Activated CD4-positive, alpha-beta T cell treated with anti-CD3 and anti-CD28 coated beads for 36 hours (primary cell): ENCODE measurements around the gene C4A. TPM values are rescaled to one million over a fixed set of nuclear protein-coding genes. Genes with fewer than 3 reads are reported as not detected.
A peak's percentile ranks its signal among the peaks of the same experiment; 100 is the strongest.
"Not testable (repeated sequence)": the region's sequence is repeated elsewhere in the genome, so short reads cannot be mapped to it uniquely, and the experiment has no call there.

ENCODE experiments used
- ATAC-seq: fragments of 200-7000 bp; cut with Tn5 transposase; one replicate; pipeline ENCODE4 v1.10.0; 2021; ENCODE audit warnings: mild to moderate bottlenecking, moderate library complexity
- CTCF ChIA-PET: fragments of 350-600 bp; sonication (Branson Sonifier 250); formaldehyde crosslinking; loops from one replicate; lab custom pipeline; 2021; ENCODE audit warnings: antibody characterized with exemption; lab: Charles Lee
- POLR2A ChIA-PET: fragments of 350-600 bp; sonication (Branson Sonifier 250); formaldehyde crosslinking; loops from one replicate; lab custom pipeline; 2021; ENCODE audit warnings: antibody characterized with exemption, inconsistent platforms; lab: Charles Lee
- DNase-seq: peaks from one replicate; pipeline ENCODE4 v3.0.0-alpha.2; 2020
- H3K27ac Mint-ChIP-seq: one replicate; pipeline ENCODE4 v1.8.0; 2021; ENCODE audit warnings: mixed read lengths
- H3K27me3 Mint-ChIP-seq: one replicate; pipeline ENCODE4 v1.8.0; 2021; ENCODE audit warnings: mixed read lengths
- H3K36me3 Mint-ChIP-seq: one replicate; pipeline ENCODE4 v1.8.0; 2021; ENCODE audit warnings: low read depth, mixed read lengths
- H3K4me1 Mint-ChIP-seq: one replicate; pipeline ENCODE4 v1.8.0; 2021; ENCODE audit warnings: mixed read lengths
- H3K4me3 Mint-ChIP-seq: one replicate; pipeline ENCODE4 v1.8.0; 2021; ENCODE audit warnings: mild to moderate bottlenecking, moderate library complexity, mixed read lengths
- H3K9me3 Mint-ChIP-seq: one replicate; pipeline ENCODE4 v1.8.0; 2021; ENCODE audit warnings: low read depth, mixed read lengths
- intact Hi-C, 2 experiments: fragments of 100-400 bp; cut with DNase I in 1 of 2; cut with micrococcal nuclease in 1 of 2; formaldehyde crosslinking; loops; one replicate each; pipeline versions ENCODE4 v1.14.2 to v1.15.1; 2022 to 2024; cut with DNase I, micrococcal nuclease
- total RNA-seq, 2 experiments: library from RNA; stranded (reverse); gene quantifications; one replicate each; pipeline ENCODE4 v1.2.3, GENCODE V29; 2021

The C4A gene
- total RNA-seq, 2 experiments from 2014 or later: 3.4 to 3.9 TPM

DNA sequence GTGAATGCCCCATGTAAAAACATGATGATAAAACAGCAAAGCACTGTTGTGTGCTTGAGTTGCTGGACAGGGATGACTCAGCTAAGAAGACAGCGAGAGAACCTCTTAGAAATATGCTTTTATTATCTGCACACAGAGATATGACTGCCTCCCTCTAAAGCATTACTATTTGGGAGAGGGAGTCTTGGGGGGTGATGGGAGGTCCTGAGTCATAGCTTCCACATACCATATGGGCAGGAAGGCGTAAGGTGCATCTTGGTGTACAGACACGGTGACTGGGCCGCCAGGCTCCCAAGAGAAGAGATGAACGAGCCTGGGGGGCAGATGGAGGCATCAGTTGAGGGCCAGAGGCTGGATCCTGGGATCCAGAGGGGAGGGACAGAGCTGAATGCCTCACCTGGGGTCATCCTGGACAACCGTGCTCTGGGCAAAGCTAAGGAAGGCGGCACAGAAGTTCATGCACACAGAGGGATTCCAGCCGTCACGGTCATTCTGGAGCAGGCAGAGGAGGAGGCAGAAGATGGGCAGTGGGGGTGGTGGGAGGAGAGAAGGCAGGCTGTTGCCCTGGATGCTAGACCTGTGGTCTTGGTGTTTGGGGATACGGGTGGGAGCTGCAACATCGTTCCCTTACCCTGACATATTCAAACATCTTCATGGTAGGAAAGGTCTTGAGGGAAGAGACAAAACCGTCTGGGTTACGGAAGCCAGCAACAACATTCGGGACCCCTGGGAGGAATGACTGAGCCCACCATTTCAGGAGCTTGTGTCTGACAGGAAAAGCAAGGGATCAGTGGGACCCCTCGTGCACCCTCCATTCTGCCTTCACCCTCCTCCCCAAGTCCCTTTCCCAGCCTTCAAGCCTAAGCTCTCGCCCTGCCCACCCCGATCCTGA, 11.9 kb upstream of the C4A start:
- H3K4me3 Mint-ChIP-seq: peak overlapping the region; percentile 96
- no peaks in the 10 kb centered on the region for H3K9me3 Mint-ChIP-seq
- POLR2A ChIA-PET: interaction anchor here (1.8 kb wide), 1 partner anchor 11 kb away, joined by 9 read pairs; the partner anchor contains the start of genes NELFE and SKIC2
- DNase-seq (no peak), ATAC-seq (no peak)
- CTCF ChIA-PET: interaction anchor here (0.6 to 1.5 kb wide), 3 partner anchors 10 to 18 kb away, joined by 3 to 4 read pairs (median 3); no protein-coding TSS in a partner anchor
- no peaks in the 10 kb centered on the region for H3K27me3 Mint-ChIP-seq
- peaks cover 38% of the 10 kb centered on the region for H3K36me3 Mint-ChIP-seq
- H3K4me1 Mint-ChIP-seq: peaks cover 43% of the 10 kb centered on the region
- peak overlapping the region; percentile 81 for H3K27ac Mint-ChIP-seq
- intact Hi-C loops: loop anchor here (10.0 kb wide), 4 partner anchors 225 to 1305 kb away; partner anchors contain the start of genes B3GALT4 (in 1 of the 2), GPSM3 (in 1 of the 2), HSD17B8 (in 1 of the 2) and PBX2 (in 1 of the 2)

GRCh38 chr6:31970604-31971271, 11.1 kb upstream of the C4A start:
- ChIA-PET POLR2A (interaction anchor here (1.0 to 1.8 kb wide), 3 partner anchors 11 to 306 kb away, joined by 8 to 16 read pairs (median 9); partner anchors contain the start of genes GPANK1, NELFE and SKIC2), CTCF (interaction anchor here (1.0 to 1.5 kb wide), 2 partner anchors 11 to 18 kb away, joined by 3 to 4 read pairs; no protein-coding TSS in a partner anchor)
- H3K27ac Mint-ChIP-seq: peak overlapping the region; percentile 99
- H3K4me1 Mint-ChIP-seq: peaks cover 43% of the 10 kb centered on the region
- no peaks in the 10 kb centered on the region for H3K9me3 Mint-ChIP-seq
- H3K27me3 Mint-ChIP-seq: no peaks in the 10 kb centered on the region
- H3K36me3 Mint-ChIP-seq: peaks cover 37% of the 10 kb centered on the region
- peak overlapping the region; percentile 96 for H3K4me3 Mint-ChIP-seq
- ATAC-seq (no peak), DNase-seq (no peak)
- intact Hi-C loops: loop anchor here (10.0 kb wide), 4 partner anchors 224 to 1304 kb away; partner anchors contain the start of genes B3GALT4 (in 1 of the 2), GPSM3 (in 1 of the 2), HSD17B8 (in 1 of the 2) and PBX2 (in 1 of the 2)

- DNase-seq (peak; percentile 20), ATAC-seq (no peak)
- ChIA-PET CTCF (interaction anchor here (0.7 to 1.5 kb wide), 4 partner anchors 10 to 19 kb away, joined by 4 to 6 read pairs (median 4); partner anchors contain the start of genes NELFE and SKIC2), POLR2A (interaction anchor here (1.0 to 1.8 kb wide), 3 partner anchors 13 to 307 kb away, joined by 4 to 16 read pairs (median 8); partner anchors contain the start of genes GPANK1, NELFE and SKIC2)
- Mint-ChIP-seq H3K9me3 (no peaks in the 10 kb centered on the region), H3K36me3 (peaks cover 37% of the 10 kb centered on the region), H3K27me3 (no peaks in the 10 kb centered on the region), H3K27ac (peak overlapping the region; percentile 99), H3K4me1 (peaks cover 43% of the 10 kb centered on the region), H3K4me3 (peak overlapping the region; percentile 96)
- intact Hi-C loops: loop anchor here (10.0 kb wide), 4 partner anchors 223 to 1303 kb away; partner anchors contain the start of genes B3GALT4 (in 1 of the 2), GPSM3 (in 1 of the 2), HSD17B8 (in 1 of the 2) and PBX2 (in 1 of the 2)
Observed at GRCh38 chr6:31971279-31971992, 10.4 kb upstream of the C4A start.

GRCh38 chr6:31971993-31972708, 9.7 kb upstream of the C4A start, which contains the start of gene DXO:
Gene DXO (minus strand): TSS chr6:31972138. CDS start chr6:31971675, 463 bp downstream.
- ChIA-PET CTCF (interaction anchor here (0.6 to 1.1 kb wide), 5 partner anchors 11 to 223 kb away, joined by 3 to 6 read pairs (median 4); partner anchors contain the start of genes NELFE and SKIC2), POLR2A (interaction anchor here (0.9 to 1.8 kb wide), 4 partner anchors 14 to 430 kb away, joined by 3 to 16 read pairs (median 6); partner anchors contain the start of genes DDX39B, GPANK1, NELFE and SKIC2)
- H3K27me3 Mint-ChIP-seq: no peaks in the 10 kb centered on the region
- H3K36me3 Mint-ChIP-seq: peaks cover 38% of the 10 kb centered on the region
- peak within 1 kb of the TSS; percentile 99 for H3K27ac Mint-ChIP-seq
- ATAC-seq (peak; percentile 96), DNase-seq (peak; percentile 99)
- H3K4me3 Mint-ChIP-seq: peak within 1 kb of the TSS; percentile 96
- intact Hi-C loops: loop anchor here (1.0 to 10.0 kb wide), 12 partner anchors 13 to 1303 kb away; partner anchors contain the start of genes SKIC2 (in 2 of the 2), ABHD16A (in 1 of the 2), B3GALT4 (in 1 of the 2) and EHMT2 (in 1 of the 2)
- no peaks in the 10 kb centered on the region for H3K9me3 Mint-ChIP-seq
- H3K4me1 Mint-ChIP-seq: peaks cover 43% of the 10 kb centered on the region

GRCh38 chr6:31972709-31973350, 9.0 kb upstream of the C4A start:
- DNase-seq: peak; percentile 57
- ChIA-PET POLR2A (interaction anchor here (0.7 to 1.8 kb wide), 3 partner anchors 14 to 431 kb away, joined by 3 to 16 read pairs (median 5); partner anchors contain the start of genes DDX39B, NELFE and SKIC2), CTCF (interaction anchor here (0.6 to 1.7 kb wide), 3 partner anchors 21 to 223 kb away, joined by 3 to 8 read pairs (median 3); no protein-coding TSS in a partner anchor)
- no peaks in the 10 kb centered on the region for H3K9me3 Mint-ChIP-seq
- no peaks in the 10 kb centered on the region for H3K27me3 Mint-ChIP-seq
- ATAC-seq: no peak
- H3K4me3 Mint-ChIP-seq: peak overlapping the region; percentile 96
- peaks cover 33% of the 10 kb centered on the region for H3K36me3 Mint-ChIP-seq
- intact Hi-C loops: loop anchor here (1.0 to 10.0 kb wide), 12 partner anchors 14 to 1302 kb away; partner anchors contain the start of genes SKIC2 (in 2 of the 2), ABHD16A (in 1 of the 2), B3GALT4 (in 1 of the 2) and EHMT2 (in 1 of the 2)
- H3K4me1 Mint-ChIP-seq: peaks cover 43% of the 10 kb centered on the region
- peak overlapping the region; percentile 99 for H3K27ac Mint-ChIP-seq

DNA sequence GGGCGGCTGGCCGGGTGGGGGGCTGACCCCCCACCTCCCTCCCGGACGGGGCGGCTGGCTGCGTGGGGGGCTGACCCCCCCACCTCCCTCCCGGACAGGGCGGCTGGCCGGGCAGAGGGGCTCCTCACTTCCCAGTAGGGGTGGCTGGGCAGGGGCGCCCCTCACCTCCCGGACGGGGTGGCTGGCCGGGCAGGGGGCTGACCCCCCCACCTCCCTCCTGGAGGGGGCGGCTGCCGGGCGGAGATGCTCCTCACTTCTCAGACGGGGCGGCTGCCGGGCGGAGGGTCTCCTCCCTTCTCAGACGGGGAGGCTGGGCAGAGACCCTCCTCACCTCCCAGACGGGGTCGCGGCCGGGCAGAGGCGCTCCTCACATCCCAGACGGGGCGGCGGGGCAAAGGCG, 5.8 kb upstream of the C4A start:
- ATAC-seq, H3K27me3 Mint-ChIP-seq, H3K4me3 Mint-ChIP-seq, H3K9me3 Mint-ChIP-seq, H3K27ac Mint-ChIP-seq, POLR2A ChIA-PET, CTCF ChIA-PET, DNase-seq: not testable (repeated sequence)
- peaks cover 18% of the 10 kb centered on the region for H3K36me3 Mint-ChIP-seq
- intact Hi-C loops: loop anchor here (10.0 kb wide), 4 partner anchors 219 to 1299 kb away; partner anchors contain the start of genes B3GALT4 (in 1 of the 2), GPSM3 (in 1 of the 2), HSD17B8 (in 1 of the 2) and PBX2 (in 1 of the 2)
- H3K4me1 Mint-ChIP-seq: peaks cover 36% of the 10 kb centered on the region

DNA sequence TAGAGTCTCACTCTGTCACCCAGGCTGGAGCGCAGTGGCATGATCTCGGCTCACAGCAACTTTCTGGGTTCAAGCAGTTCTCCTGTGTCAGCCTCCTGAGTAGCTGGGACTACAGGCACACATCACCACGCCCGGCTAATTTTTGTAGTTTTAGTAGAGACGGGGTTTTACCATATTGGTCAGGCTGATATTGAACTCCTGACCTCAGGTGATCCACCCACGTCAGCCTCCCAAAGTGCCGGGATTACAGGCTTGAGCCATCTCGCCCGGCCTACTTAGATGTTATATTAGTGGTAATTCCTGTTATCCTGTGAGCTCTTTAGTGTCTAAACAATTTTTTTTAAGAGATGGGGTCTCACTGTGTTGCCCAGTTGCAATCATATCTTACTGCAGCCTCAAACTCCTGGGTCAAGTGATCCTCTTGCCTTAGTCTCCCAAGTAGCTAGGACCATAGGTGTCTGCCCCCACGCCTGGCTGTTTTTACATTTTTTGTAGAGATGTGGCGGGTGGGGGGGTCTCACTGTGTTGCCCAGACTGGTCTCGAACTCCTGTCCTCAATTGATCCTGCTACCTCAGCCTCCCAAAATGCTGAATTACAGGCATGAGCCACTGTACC, 3.9 kb upstream of the C4A start:
- intact Hi-C loops: loop anchor here (10.0 kb wide), 4 partner anchors 217 to 1297 kb away; partner anchors contain the start of genes B3GALT4 (in 1 of the 2), GPSM3 (in 1 of the 2), HSD17B8 (in 1 of the 2) and PBX2 (in 1 of the 2)
- peaks cover 10% of the 10 kb centered on the region for H3K36me3 Mint-ChIP-seq

DNA sequence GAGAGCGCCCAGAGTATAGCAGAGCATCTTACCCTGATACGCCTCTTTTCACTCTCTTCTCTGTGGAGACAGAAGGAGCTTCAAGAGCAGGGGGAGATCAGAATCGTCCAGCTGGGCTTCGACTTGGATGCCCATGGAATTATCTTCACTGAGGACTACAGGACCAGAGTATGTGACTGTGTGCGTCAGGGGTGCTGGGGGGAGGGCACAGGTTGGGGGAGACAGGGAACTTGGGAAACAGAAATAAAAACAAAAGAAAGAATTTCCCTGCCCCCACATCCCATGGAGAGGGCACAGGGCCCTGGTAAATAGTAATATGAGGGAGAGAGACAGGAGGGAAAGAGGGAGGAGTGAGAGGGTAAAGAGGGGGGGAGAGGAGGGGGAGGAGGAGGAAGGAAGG, 3.0 kb upstream of the C4A start:
- DNase-seq (no peak), ATAC-seq (no peak)
- Mint-ChIP-seq H3K27ac (peak overlapping the region; percentile 78), H3K36me3 (peaks cover 8% of the 10 kb centered on the region), H3K4me3 (no peak overlapping the region), H3K4me1 (peaks cover 15% of the 10 kb centered on the region), H3K9me3 (no peaks in the 10 kb centered on the region), H3K27me3 (no peaks in the 10 kb centered on the region)
- CTCF ChIA-PET: interaction anchor here (0.6 to 2.5 kb wide), 2 partner anchors 27 to 56 kb away, joined by 3 to 5 read pairs; no protein-coding TSS in a partner anchor
- intact Hi-C loops: loop anchor here (10.0 kb wide), 4 partner anchors 216 to 1296 kb away; partner anchors contain the start of genes B3GALT4 (in 1 of the 2), GPSM3 (in 1 of the 2), HSD17B8 (in 1 of the 2) and PBX2 (in 1 of the 2)
- POLR2A ChIA-PET: no interaction called here

More for the DNA sequence above, 3.9 kb upstream of the C4A start:
- ATAC-seq (no peak), DNase-seq (no peak)
- Mint-ChIP-seq H3K4me1 (peaks cover 24% of the 10 kb centered on the region), H3K27ac (no peak overlapping the region), H3K9me3 (no peaks in the 10 kb centered on the region), H3K27me3 (no peaks in the 10 kb centered on the region), H3K4me3 (no peak overlapping the region)
- ChIA-PET POLR2A (no interaction called here), CTCF (interaction anchor here (2.5 kb wide), 1 partner anchor 26 kb away, joined by 5 read pairs; no protein-coding TSS in a partner anchor)
